Endothelial cell of umbilical vein (primary cell): ENCODE data around the gene TAMALIN. TPM values are rescaled to one million over a fixed set of nuclear protein-coding genes. Genes with fewer than 3 reads are reported as not detected.

Experiments used
- BruUV-seq: library from RNA; stranded (reverse); fragments of 400-500 nt; replicated peaks from 2 replicates; lab custom pipeline; 2021; lab: Mats Ljungman, UMichigan
- CTCF ChIA-PET: fragments of 300-600, 350-600 bp; sonication (Branson Sonifier 250); formaldehyde crosslinking; loops from one replicate; lab custom pipeline; 2021; ENCODE audit warnings: antibody characterized with exemption, inconsistent platforms; lab: Charles Lee
- POLR2A ChIA-PET: fragments of 300-600, 350-600 bp; sonication (Branson Sonifier 250); formaldehyde crosslinking; loops from one replicate; lab custom pipeline; 2021; ENCODE audit warnings: antibody characterized with exemption, inconsistent platforms; lab: Charles Lee
- DNase-seq: peaks from one replicate; pipeline ENCODE4 v3.0.0-alpha.2; 2011; ENCODE audit warnings: low read depth, low spot score
- FAIRE-seq: peaks from 2 replicates; lab custom pipeline; 2011; peaks lifted over from hg19 to GRCh38; lab: Jason Lieb, UNC
- H2AFZ ChIP-seq: 2 replicates; pipeline ENCODE4 v1.6.0; 2012; ENCODE audit warnings: low read depth, low read length, control low read depth, inconsistent platforms
- H3K27ac ChIP-seq: 2 replicates; pipeline ENCODE4 v1.5.1; 2011; ENCODE audit warnings: low read depth, mild to moderate bottlenecking, control low read depth, low read length, moderate library complexity; ENCODE audit not compliant: insufficient read depth
- H3K27me3 ChIP-seq, 2 experiments: 2 replicates each; pipeline versions ENCODE4 v1.6.0 to v1.6.1; 2011; ENCODE audit warnings: low read length in 2 of 2, mixed read lengths in 1 of 2; ENCODE audit not compliant: control insufficient read depth in 2 of 2, insufficient read depth in 2 of 2
- H3K36me3 ChIP-seq, 2 experiments: 2 replicates in 1 of 2; 3 replicates in 1 of 2; pipeline ENCODE4 v1.5.1; 2011; ENCODE audit warnings: low read length in 2 of 2, mild to moderate bottlenecking in 1 of 2, moderate library complexity in 1 of 2; ENCODE audit not compliant: control insufficient read depth in 2 of 2, insufficient read depth in 2 of 2; ENCODE audit errors: extremely low read depth in 1 of 2
- H3K4me1 ChIP-seq: 3 replicates; pipeline ENCODE4 v1.5.1; 2011; ENCODE audit warnings: mild to moderate bottlenecking, low read length; ENCODE audit not compliant: control insufficient read depth, insufficient read depth; ENCODE audit errors: extremely low read depth
- H3K4me2 ChIP-seq: 2 replicates; pipeline ENCODE4 v1.6.1; 2011; ENCODE audit warnings: low read length, control low read depth, mixed read lengths; ENCODE audit not compliant: insufficient read depth
- H3K4me3 ChIP-seq, 3 experiments: fragments of 200-600 bp in 1 of 3; sonication (generic), shearing (Covaris generic) in 1 of 3; replicated peaks in 1 of 3; 2 replicates each; pipeline ENCODE4 v1.5.1; 2011 to 2016; ENCODE audit warnings: control low read depth in 3 of 3, low read length in 3 of 3, mild to moderate bottlenecking in 2 of 3, inconsistent platforms in 1 of 3, low read depth in 1 of 3, moderate library complexity in 1 of 3; ENCODE audit not compliant: insufficient read depth in 1 of 3
- H3K79me2 ChIP-seq: 2 replicates; pipeline ENCODE4 v1.6.0; 2012; ENCODE audit warnings: low read length, inconsistent platforms; ENCODE audit not compliant: control insufficient read depth, insufficient read depth
- H3K9ac ChIP-seq: replicated peaks from 2 replicates; pipeline ENCODE3; 2011; ENCODE audit warnings: low read length, control low read depth; ENCODE audit not compliant: insufficient read depth; ENCODE audit errors: extremely low read depth
- H3K9me1 ChIP-seq: replicated peaks from 3 replicates; pipeline ENCODE4 v1.6.0; 2011; ENCODE audit warnings: mild to moderate bottlenecking, low read length; ENCODE audit not compliant: control insufficient read depth, insufficient read depth; ENCODE audit errors: extremely low read depth
- H3K9me3 ChIP-seq: replicated peaks from 2 replicates; pipeline ENCODE4 v1.5.1; 2012; ENCODE audit warnings: low read length, inconsistent platforms; ENCODE audit not compliant: control insufficient read depth, insufficient read depth
- H4K20me1 ChIP-seq: replicated peaks from 2 replicates; pipeline ENCODE3; 2011; ENCODE audit warnings: mild to moderate bottlenecking, low read length; ENCODE audit not compliant: control insufficient read depth, insufficient read depth; ENCODE audit errors: extremely low read depth
- CTCF ChIP-seq, 2 donors: IDR thresholded peaks; 1 replicate in 1 of 2; 2 replicates in 1 of 2; pipeline ENCODE4 v1.5.1; 2011; ENCODE audit warnings: low read length in 2 of 2, mild to moderate bottlenecking in 2 of 2, moderate library complexity in 2 of 2, control low read depth in 1 of 2, inconsistent platforms in 1 of 2, low read depth in 1 of 2; ENCODE audit not compliant: insufficient read depth in 1 of 2; ENCODE audit errors: extremely low read depth in 1 of 2
- EZH2 ChIP-seq: IDR thresholded peaks from 2 replicates; pipeline ENCODE4 v1.6.1; 2012; ENCODE audit warnings: borderline replicate concordance, low read depth, mild to moderate bottlenecking, moderate library complexity, low read length, inconsistent platforms; ENCODE audit not compliant: severe bottlenecking
- FOS ChIP-seq: IDR thresholded peaks from 2 replicates; pipeline ENCODE4 v1.6.1; 2011; ENCODE audit warnings: mild to moderate bottlenecking, low read length, moderate library complexity, borderline replicate concordance; ENCODE audit not compliant: insufficient read depth
- GATA2 ChIP-seq: IDR thresholded peaks from 2 replicates; pipeline ENCODE4 v1.7.0; 2011; ENCODE audit warnings: low read depth, mild to moderate bottlenecking, moderate library complexity, mixed read lengths, low read length; ENCODE audit not compliant: insufficient read length, insufficient read depth
- JUN ChIP-seq: IDR thresholded peaks from 2 replicates; pipeline ENCODE4 v1.6.1; 2011; ENCODE audit warnings: borderline replicate concordance, low read depth; ENCODE audit not compliant: insufficient read length, insufficient read depth
- MYC ChIP-seq: IDR thresholded peaks from one replicate; pipeline ENCODE4 v1.6.1; 2011; ENCODE audit warnings: mild to moderate bottlenecking, low read depth, low read length
- POLR2A ChIP-seq: IDR thresholded peaks from 2 replicates; pipeline ENCODE4 v1.6.1; 2012; ENCODE audit warnings: low read depth, mild to moderate bottlenecking, control low read depth, low read length
- POLR2AphosphoS5 ChIP-seq: IDR thresholded peaks from 2 replicates; pipeline ENCODE4 v1.6.1; 2012; ENCODE audit warnings: low read depth, mild to moderate bottlenecking, control low read depth, low read length, moderate library complexity; ENCODE audit not compliant: insufficient read depth
- dilution Hi-C: fragments of 300-500 bp; cut with MboI; formaldehyde crosslinking; loops from one replicate; pipeline ENCODE4 v1.15.0; 2019; ENCODE audit warnings: low sequenced_read_pairs; ENCODE audit not compliant: extremely low pct_ligation_motif_present
- intact Hi-C: fragments of 100-400 bp; cut with micrococcal nuclease; formaldehyde crosslinking; loops from one replicate; pipeline ENCODE4 v1.10.0; 2022
- polyA plus RNA-seq, 4 experiments: library from polyadenylated mRNA; depleted of rRNA in 3 of 4; stranded (reverse) in 3 of 4; unstranded in 1 of 4; fragments of >200 nt; gene quantifications; 2 replicates each; pipeline versions ENCODE4 v1.2.1 to v1.2.3, GENCODE V29; 2011 to 2012; ENCODE audit warnings: missing spikeins in 1 of 4
- total RNA-seq: library from RNA; stranded (reverse); gene quantifications from 2 replicates; pipeline ENCODE4 v1.2.3, GENCODE V29; 2021
- TF ChIP-seq, protein P1 (sequence below): IDR thresholded peaks from 2 replicates; pipeline ENCODE4 v1.6.1; 2011; ENCODE audit not compliant: insufficient read depth, insufficient read length

The TAMALIN gene
- total and polyA plus RNA-seq, 2 donors (not counting 3 experiments of a cell fraction or from before 2014, with no cell fraction given), result 53.3 to 87.5 TPM

- Histone ChIP-seq H3K4me1 (peaks cover 30% of the 10 kb centered on the region), H4K20me1 (no peaks in the 10 kb centered on the region), H3K9me1 (no peaks in the 10 kb centered on the region), H3K27me3 (no peaks in the 10 kb centered on the region), H3K36me3 (peaks cover 20 to 38% of the 10 kb centered on the region in 2 experiments), H3K4me2 (no peak overlapping the region), H3K27ac (no peak overlapping the region), H3K4me3 (no peak overlapping the region), H2AFZ (no peak overlapping the region), H3K9me3 (no peaks in the 10 kb centered on the region), H3K79me2 (peaks cover 16% of the 10 kb centered on the region), H3K9ac (no peak overlapping the region)
- no peak for DNase-seq
- no peak for TF ChIP-seq MYC
- TF ChIP-seq, protein P1, sequence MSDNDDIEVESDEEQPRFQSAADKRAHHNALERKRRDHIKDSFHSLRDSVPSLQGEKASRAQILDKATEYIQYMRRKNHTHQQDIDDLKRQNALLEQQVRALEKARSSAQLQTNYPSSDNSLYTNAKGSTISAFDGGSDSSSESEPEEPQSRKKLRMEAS, result no peak
- TF ChIP-seq EZH2, result no peak
- TF ChIP-seq POLR2AphosphoS5, result no peak
- TF ChIP-seq GATA2, result no peak
- no peak for TF ChIP-seq POLR2A
- no peak for TF ChIP-seq CTCF (IDR thresholded peaks at IDR 0.05; ENCODE audit: extremely low read depth in 1 of 2, insufficient read depth in 1 of 2, low read depth in 1 of 2, low read length in 2 of 2)
- no peak for TF ChIP-seq JUN
- TF ChIP-seq FOS, result no peak
- dilution Hi-C loops, result no loop called here
- BruUV-seq, result no TSS peak
- intact Hi-C loops, result loop anchor here (1.0 to 2.0 kb wide), 4 partner anchors 9 to 85 kb away; no protein-coding TSS in a partner anchor
- no peak for FAIRE-seq
- ChIA-PET CTCF (interaction anchor here (0.6 to 3.9 kb wide), 23 partner anchors 10 to 132 kb away, joined by 3 to 60 read pairs (median 4); partner anchors contain the start of genes ACVRL1 and FIGNL2), POLR2A (no interaction called here)
These were observed 26.0 kb upstream of the TAMALIN start for GRCh38 chr12:51980809-51981127.
